ENCODE results near the gene STX10.

DNA sequence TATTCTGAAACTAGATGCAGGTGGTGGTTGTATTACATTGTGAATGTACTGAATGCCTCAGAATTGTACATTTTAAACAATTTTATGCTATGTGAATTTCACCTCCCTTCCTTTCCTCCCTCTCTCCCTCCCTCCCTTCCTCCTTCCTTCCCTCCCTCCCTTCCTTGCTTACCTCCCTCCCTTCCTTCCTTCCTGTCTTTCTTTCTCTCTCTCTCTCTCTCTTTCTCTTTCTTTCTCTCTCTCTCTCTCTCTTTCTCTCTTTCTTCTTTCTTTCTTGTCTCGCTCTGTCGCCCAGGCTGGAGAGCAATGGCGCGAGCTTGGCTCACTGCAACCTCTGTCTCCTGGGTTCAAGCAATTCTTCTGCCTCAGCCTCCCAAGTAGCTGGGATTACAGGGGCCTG, 37.2 kb upstream of the STX10 start:
- TF ChIP-seq, protein P1, sequence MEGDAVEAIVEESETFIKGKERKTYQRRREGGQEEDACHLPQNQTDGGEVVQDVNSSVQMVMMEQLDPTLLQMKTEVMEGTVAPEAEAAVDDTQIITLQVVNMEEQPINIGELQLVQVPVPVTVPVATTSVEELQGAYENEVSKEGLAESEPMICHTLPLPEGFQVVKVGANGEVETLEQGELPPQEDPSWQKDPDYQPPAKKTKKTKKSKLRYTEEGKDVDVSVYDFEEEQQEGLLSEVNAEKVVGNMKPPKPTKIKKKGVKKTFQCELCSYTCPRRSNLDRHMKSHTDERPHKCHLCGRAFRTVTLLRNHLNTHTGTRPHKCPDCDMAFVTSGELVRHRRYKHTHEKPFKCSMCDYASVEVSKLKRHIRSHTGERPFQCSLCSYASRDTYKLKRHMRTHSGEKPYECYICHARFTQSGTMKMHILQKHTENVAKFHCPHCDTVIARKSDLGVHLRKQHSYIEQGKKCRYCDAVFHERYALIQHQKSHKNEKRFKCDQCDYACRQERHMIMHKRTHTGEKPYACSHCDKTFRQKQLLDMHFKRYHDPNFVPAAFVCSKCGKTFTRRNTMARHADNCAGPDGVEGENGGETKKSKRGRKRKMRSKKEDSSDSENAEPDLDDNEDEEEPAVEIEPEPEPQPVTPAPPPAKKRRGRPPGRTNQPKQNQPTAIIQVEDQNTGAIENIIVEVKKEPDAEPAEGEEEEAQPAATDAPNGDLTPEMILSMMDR (IDR thresholded peaks at IDR 0.05): no peak
- TF ChIP-seq POLR2A (IDR thresholded peaks at IDR 0.05): no peak
